ENCODE results near the gene MSL2. TPM values are rescaled to one million over a fixed set of nuclear protein-coding genes. Genes with fewer than 3 reads are reported as not detected.

The MSL2 gene, protein sequence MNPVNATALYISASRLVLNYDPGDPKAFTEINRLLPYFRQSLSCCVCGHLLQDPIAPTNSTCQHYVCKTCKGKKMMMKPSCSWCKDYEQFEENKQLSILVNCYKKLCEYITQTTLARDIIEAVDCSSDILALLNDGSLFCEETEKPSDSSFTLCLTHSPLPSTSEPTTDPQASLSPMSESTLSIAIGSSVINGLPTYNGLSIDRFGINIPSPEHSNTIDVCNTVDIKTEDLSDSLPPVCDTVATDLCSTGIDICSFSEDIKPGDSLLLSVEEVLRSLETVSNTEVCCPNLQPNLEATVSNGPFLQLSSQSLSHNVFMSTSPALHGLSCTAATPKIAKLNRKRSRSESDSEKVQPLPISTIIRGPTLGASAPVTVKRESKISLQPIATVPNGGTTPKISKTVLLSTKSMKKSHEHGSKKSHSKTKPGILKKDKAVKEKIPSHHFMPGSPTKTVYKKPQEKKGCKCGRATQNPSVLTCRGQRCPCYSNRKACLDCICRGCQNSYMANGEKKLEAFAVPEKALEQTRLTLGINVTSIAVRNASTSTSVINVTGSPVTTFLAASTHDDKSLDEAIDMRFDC
- 10 to 100 TPM; 24.0 to 31.4 TPM for total RNA-seq

- no peaks in the 10 kb centered on the region for H3K9me3 ChIP-seq
- H3K27ac ChIP-seq, result peak within 1 kb of the TSS; percentile 98 to 99
- no peaks in the 10 kb centered on the region for H3K27me3 ChIP-seq (replicated peaks; ENCODE audit: insufficient read depth)
- no peak for TF ChIP-seq CTCF (IDR thresholded peaks at IDR 0.05)
- ATAC-seq (ENCODE audit: insufficient number of reproducible peaks, low FRiP score, low read depth) (peak; percentile 23), DNase-seq (ENCODE audit: low spot score) (no peak)
- no peaks in the 10 kb centered on the region for H3K36me3 ChIP-seq
- peak within 1 kb of the TSS; percentile 86 for H3K4me3 ChIP-seq
- peaks cover 21 to 29% of the 10 kb centered on the region in 2 donors for H3K4me1 ChIP-seq (ENCODE audit: control insufficient read depth in 1 of 2, low read depth in 2 of 2)
These were observed at the start of gene MSL2 for GRCh38 chr3:136196064-136196400. Gene MSL2, minus strand, starts transcription at chr3:136196335. Its CDS starts 1,222 bp downstream, at chr3:136195113.

DNA sequence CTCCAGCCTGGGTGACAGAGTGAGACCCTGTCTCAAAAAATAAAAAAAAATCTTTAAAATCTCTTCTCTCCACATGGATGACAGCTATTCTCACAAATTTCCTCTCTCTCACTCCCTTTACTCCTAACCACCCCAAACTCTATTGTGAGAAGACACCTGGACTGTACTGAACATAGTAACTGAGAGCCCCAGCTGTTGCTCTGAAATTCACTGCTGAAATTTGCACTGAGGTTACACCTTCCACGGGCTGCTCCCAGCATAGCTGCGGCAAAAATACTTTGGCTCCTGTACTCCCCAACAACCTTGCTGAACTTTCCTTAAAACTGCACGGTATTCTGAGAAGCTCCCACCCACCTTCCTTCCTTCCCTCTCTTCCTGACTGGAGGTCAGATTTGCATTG lies 49.6 kb upstream of the MSL2 start:
- Histone ChIP-seq H3K27me3 (replicated peaks; ENCODE audit: insufficient read depth) (no peaks in the 10 kb centered on the region), H3K27ac (no peak overlapping the region), H3K9me3 (no peaks in the 10 kb centered on the region), H3K4me3 (no peak overlapping the region), H3K36me3 (no peaks in the 10 kb centered on the region), H3K4me1 (ENCODE audit: control insufficient read depth in 1 of 2, low read depth in 2 of 2) (no peaks in the 10 kb centered on the region)
- TF ChIP-seq CTCF (IDR thresholded peaks at IDR 0.05), result no peak
- no peak for ATAC-seq (ENCODE audit: insufficient number of reproducible peaks, low FRiP score, low read depth)
- no peak for DNase-seq (ENCODE audit: low spot score)

- Histone ChIP-seq H3K27ac (no peak overlapping the region), H3K36me3 (no peaks in the 10 kb centered on the region), H3K4me1 (ENCODE audit: control insufficient read depth in 1 of 2, low read depth in 2 of 2) (no peaks in the 10 kb centered on the region), H3K4me3 (no peak overlapping the region), H3K27me3 (replicated peaks; ENCODE audit: insufficient read depth) (no peaks in the 10 kb centered on the region), H3K9me3 (no peaks in the 10 kb centered on the region)
- ATAC-seq (ENCODE audit: insufficient number of reproducible peaks, low FRiP score, low read depth) (no peak), DNase-seq (ENCODE audit: low spot score) (no peak)
- TF ChIP-seq CTCF (IDR thresholded peaks at IDR 0.05), result no peak
These were observed 43.0 kb upstream of the MSL2 start for GRCh38 chr3:136239094-136239493.

GRCh38 chr3:136237961-136238649 lies 42.0 kb upstream of the MSL2 start:
- no peak overlapping the region for H3K4me3 ChIP-seq
- no peaks in the 10 kb centered on the region for H3K4me1 ChIP-seq (ENCODE audit: control insufficient read depth in 1 of 2, low read depth in 2 of 2)
- TF ChIP-seq CTCF (IDR thresholded peaks at IDR 0.05), result no peak
- no peaks in the 10 kb centered on the region for H3K9me3 ChIP-seq
- no peaks in the 10 kb centered on the region for H3K27me3 ChIP-seq (replicated peaks; ENCODE audit: insufficient read depth)
- no peaks in the 10 kb centered on the region for H3K36me3 ChIP-seq
- ATAC-seq (ENCODE audit: insufficient number of reproducible peaks, low FRiP score, low read depth) (no peak), DNase-seq (ENCODE audit: low spot score) (no peak)
- no peak overlapping the region for H3K27ac ChIP-seq

DNA sequence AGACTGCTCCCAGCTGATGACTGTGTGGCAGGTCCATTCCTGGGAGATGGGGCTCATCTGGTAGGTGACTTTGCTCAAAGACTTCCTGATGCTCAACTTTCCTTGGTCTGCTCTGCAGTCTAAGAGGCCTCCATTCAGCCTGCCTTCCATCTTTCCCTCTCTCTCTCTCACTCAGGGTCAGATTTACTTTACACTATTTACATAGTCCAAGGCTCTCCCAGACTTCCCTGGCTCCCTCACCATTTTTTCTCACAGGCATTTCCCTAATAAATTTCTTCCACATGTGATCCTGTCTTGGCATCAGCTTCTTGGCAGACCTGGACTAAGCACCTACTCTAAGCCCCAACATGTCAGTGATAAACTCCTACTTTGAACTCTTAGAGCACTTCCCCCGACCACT lies 41.0 kb upstream of the MSL2 start:
- no peaks in the 10 kb centered on the region for H3K4me1 ChIP-seq (ENCODE audit: control insufficient read depth in 1 of 2, low read depth in 2 of 2)
- H3K27me3 ChIP-seq (replicated peaks; ENCODE audit: insufficient read depth), result no peaks in the 10 kb centered on the region
- no peaks in the 10 kb centered on the region for H3K36me3 ChIP-seq
- DNase-seq (ENCODE audit: low spot score), result no peak
- H3K9me3 ChIP-seq, result no peaks in the 10 kb centered on the region
- H3K4me3 ChIP-seq, result no peak overlapping the region
- no peak overlapping the region for H3K27ac ChIP-seq
- TF ChIP-seq CTCF (IDR thresholded peaks at IDR 0.05), result no peak
- no peak for ATAC-seq (ENCODE audit: insufficient number of reproducible peaks, low FRiP score, low read depth)
